ENCODE data around the gene ZNF516. TPM values are rescaled to one million over a fixed set of nuclear protein-coding genes. Genes with fewer than 3 reads are reported as not detected.

The ZNF516 gene
- polyA plus RNA-seq, 4 donors = 43.0 to 46.5 (median 44.5) TPM

DNA sequence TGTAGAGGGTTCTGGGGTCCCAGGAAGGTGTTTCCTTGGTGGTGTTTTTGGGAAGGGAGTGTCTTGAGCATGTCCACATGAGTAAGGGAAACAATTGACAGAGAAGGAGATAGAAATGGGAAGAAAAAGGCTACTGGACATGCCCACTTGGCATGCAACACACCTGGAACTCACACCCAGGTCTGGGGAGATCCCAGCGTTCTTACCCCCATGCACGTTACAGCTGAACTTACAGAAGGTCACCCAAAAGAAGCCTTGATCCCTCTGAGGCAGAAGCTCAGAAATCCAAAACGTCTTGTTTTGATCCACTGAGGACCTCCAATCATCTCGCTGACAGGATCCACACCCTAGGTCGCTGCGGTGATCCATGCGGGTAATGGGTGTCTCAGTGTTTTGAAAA, 142.0 kb downstream of the ZNF516 start:
- no peak for DNase-seq (ENCODE audit: low read depth in 4 of 4, low spot score in 3 of 4)

DNA sequence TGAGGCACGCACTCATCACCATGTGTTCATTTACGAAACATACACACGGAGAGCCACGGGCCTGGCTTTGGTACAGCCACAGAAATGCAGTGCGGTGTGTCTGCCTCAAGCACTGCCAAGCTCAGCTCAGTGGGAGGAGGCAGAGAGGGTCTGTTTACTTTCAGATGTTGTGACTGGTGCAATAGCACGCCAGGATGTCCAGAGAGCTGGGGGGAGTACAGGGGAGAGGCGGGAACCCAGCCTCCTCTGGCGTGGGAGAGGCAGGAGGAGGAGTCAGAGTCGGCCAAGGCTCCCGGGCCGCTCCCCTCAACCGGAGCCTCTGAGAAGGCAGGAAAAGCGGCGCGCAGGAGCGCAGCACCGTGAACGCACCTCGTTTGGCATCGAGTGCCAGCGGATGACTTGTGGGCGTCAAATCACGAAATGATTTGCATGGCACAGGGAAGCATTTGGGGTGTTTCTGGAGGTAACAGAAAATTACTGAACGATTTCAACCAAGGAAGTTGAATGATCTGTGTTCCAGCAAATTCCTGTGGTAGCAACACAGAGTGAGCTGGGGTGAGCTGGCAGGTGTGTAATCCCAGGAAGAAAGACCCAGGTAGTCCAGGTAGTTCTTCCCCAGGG, 143.0 kb downstream of the ZNF516 start:
- peak; percentile 37 to 73 (median 54) for DNase-seq (ENCODE audit: low read depth in 4 of 4, low spot score in 3 of 4)

DNA sequence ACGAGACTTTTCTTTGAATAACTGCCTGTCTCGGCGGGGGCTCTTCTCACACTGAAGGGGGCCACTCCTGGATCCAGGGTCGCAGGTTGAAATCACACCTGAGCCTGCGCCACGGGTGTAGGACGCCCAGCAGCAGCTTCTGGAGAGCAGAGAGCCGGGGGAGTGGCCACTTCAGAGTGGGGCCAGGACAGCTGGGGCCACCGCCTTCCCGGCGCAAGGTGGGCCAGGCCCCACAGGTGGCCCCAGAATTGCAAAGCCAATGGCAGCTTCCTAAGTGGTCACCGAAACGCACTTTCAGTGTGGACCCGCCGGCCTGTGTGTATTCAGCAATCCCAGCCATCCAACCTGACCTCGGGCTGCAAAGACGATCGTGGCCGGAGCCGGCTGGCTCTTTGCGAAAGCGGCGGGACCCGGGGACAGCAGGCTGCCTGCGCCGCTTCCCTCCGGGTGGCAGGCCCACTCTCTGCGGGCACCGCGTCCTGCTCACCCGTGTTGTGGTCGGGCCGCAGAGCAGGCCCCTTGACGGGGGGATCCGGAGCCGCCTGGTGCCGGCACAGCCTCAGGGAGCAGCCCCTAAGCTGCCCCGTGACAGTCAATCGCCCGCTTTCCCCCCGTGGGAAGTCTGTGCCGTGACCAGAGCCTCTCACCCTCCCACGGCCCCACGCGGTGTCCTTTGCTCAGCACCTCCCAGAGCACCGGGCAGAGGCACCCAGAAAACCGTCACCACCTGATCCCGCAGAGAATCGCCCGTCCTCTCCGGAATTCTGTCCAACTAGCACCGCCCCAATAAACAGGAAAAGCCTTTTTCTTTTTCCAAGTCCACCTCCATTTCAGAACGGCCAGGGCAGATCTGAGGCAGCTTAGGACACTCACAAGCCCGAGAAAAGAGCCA, 144.7 kb downstream of the ZNF516 start:
- no peak for DNase-seq (ENCODE audit: low read depth in 4 of 4, low spot score in 3 of 4)

DNA sequence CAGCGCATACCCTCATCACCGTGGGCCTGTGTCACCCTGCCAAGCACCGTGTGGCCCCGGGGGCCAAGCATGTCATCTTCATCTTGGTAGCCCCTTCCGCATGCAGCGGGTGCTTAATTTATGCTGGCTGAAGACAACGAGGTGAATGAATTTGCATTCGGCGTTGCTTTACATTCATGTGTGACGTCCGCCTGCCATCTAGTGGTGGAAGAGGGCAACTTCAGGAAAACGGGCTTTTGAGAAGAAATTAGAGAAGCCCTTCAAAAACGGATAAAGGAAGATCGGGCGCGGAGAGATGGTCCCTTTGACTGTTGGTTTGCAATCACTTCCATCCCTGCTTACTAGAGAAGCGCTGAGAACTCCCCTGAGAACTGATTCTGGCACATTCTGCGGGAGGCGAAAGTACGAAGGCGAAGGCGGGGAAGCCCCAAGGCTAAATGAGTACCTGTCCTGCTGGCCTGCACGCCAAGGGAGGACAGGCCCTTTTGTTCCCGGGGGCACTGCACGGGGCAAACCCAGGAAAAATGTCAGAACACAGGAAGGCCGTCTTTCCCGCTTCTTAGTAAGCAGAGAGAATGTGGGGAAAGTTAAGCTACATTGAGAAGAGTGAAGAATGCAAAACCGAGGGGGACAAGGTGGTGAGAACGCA, 145.9 kb downstream of the ZNF516 start:
- peak; percentile 65 to 72 (median 68) for DNase-seq (ENCODE audit: low read depth in 4 of 4, low spot score in 3 of 4)

DNA sequence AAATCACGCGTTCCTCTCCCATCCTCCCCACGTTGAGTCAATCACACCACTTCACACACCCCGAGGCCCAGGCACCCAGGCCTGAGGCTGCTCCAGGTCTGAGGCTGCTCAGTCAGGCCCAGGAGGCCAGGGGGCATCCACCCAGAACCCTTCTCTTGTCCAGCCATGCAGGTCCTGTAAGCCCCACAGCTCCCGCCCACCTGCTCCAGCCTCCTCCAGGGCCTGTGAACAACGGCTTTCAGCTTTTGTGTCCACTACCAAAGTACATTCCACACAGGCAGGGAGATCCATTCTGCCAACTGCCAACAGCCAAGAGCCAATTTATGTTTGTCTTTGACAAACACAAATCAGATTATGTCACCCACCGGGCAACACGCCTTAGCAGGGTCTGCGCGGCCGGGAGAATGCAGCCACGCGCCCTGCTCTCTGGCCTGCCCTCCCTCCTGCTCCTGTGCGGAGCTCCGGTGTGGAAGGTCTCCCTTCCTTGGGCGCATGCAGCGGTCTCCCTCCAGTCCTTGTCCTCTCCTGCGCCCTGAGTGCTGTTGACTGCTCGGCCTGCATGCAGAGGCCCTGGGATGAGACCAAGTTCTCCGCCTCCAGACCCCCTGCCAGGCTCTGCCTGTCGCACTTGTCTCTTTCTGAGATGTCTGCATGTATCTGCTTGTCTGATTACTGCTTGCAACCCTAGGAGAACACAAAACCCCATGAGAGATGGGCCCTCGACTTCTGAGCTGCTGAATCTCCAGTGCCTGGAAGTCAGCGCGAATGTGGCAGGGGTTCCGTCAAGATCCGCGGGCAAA, 146.6 kb downstream of the ZNF516 start:
- DNase-seq (ENCODE audit: low read depth in 4 of 4, low spot score in 3 of 4) = no peak

DNA sequence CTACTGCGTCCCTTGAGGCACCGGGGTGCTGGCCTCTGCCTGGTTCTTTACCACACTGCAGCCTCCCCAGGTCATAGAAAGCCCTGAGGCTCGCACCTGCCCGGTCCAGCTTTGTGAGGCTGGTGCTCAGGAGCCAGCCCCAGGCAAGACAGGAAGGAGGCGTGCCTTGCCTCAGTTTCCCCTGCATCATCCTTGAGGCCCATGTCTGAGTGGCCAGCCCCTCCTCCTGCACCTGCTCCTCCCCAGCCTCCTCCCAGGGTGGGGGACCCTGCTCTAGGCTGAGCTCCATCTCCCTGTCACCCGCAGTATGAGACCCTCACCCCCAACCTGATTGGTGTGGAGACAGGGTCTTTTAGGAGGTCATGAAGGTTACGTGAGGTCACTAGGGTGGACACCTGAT, 147.7 kb downstream of the ZNF516 start:
- DNase-seq (ENCODE audit: low read depth in 4 of 4, low spot score in 3 of 4) = no peak

DNA sequence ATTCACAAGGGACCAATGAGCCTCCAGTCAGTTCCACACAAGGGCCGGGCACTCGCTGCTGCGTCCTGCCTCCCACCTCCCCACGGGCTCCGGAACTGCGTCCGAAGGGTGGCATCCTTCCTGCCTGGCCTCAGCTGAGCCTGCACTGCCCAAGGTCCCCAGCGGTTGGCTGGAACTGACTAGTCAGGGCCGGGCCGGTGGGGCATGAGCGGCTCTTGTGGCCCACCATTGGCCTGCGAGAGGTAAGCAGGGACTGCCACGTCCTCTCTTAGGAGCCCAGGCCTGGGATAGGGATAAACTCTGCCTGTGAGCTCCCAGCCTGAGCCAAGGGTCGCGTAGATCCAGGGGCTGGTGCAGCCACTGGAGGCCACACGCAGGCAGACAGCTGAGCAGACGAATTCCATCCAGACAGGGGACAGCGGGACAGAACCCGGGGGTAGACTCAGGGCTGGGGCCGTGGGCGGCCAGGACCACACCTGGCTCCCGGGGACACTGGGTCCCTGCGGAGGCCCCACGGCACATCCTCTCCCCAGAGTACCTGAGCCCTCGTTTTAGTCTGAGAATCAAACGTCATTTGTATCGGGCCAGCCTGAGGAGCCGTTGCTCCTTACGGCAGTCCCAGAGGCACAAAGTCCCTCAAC, 148.4 kb downstream of the ZNF516 start:
- no peak for DNase-seq (ENCODE audit: low read depth in 4 of 4, low spot score in 3 of 4)

DNA sequence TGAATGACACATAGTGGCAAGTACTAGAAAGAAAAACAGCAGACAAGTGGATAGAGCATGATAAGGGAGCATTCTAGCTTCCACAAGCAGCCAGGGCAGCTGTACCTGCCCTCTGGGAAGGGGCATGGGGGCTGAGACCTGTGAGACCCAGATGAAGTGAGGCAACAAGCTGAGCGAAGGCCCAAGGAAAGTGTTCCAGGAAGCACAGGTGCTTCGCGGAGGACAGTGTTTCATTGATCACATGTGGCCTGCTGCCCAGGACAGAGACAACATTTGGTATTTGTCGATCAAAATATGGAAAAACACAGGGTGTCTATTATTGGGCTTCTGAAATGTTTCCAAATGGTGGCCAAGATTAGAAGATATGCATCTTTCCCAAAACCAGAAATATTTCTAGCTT, 149.1 kb downstream of the ZNF516 start:
- DNase-seq (ENCODE audit: low read depth in 4 of 4, low spot score in 3 of 4) = no peak

DNA sequence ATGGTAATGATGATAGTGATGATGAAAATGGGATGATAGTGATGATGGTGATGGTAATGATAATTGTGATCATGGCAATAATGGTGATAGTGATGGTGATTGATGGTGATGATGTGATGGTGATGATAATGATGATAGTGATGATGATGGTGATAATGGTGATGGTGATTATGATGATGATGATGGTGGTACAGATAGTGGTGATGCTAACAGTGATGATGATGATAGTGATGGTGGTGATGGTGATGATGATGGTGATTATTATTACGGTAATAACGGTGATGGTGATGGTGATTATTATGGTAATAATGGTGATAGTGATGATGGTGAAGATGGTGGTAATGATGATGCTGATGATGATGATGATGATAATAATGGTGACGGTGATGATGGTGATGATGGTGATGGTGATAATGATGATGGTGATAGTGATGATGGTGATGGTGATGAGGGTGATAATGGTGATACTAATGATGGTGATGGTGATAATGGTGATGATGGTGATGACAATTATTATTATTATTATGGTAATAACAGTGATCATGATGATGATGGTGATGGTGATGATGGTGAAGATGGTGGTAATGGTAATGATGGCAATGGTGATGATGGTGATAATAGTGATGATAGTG, 151.0 kb downstream of the ZNF516 start:
- no peak for DNase-seq (ENCODE audit: low read depth in 4 of 4, low spot score in 3 of 4)

DNA sequence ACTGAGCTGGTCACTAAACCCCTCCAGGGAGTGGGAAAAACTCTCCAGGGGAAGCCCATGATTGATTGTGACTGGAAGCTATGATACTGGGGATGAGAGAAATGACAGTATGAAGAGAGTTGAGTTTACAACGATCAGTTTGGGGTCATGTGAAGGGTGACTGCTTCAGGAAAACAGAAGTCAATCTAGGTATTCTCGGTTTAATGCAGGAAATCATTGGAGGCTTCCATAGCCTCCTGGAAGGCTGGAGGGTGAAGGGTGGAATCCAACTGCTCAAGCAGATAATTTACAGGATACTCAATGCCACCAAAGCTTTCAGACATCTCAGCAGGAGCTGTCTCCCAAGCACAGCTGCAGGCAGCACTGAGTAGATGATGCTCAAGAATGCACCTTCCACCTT, 154.6 kb downstream of the ZNF516 start:
- no peak for DNase-seq (ENCODE audit: low read depth in 4 of 4, low spot score in 3 of 4)

DNA sequence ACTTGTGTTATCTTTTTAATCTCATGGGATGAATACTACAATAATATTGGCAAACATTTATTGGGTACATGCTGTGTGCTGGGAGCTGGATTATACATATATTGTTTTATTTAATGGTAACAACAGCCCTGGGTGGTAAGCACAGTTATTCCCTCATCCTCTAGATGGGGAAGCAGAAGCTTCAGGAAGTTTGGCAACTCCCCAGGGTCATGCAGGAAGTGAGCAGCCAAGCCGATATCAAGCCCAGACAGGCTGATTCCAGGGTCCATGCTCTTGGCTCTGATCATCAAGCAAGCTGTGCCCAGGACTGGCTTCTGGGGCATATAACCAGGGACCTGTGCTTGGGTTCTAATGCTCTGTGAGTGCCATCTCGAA, 155.8 kb downstream of the ZNF516 start:
- DNase-seq (ENCODE audit: low read depth in 4 of 4, low spot score in 3 of 4) = no peak

DNA sequence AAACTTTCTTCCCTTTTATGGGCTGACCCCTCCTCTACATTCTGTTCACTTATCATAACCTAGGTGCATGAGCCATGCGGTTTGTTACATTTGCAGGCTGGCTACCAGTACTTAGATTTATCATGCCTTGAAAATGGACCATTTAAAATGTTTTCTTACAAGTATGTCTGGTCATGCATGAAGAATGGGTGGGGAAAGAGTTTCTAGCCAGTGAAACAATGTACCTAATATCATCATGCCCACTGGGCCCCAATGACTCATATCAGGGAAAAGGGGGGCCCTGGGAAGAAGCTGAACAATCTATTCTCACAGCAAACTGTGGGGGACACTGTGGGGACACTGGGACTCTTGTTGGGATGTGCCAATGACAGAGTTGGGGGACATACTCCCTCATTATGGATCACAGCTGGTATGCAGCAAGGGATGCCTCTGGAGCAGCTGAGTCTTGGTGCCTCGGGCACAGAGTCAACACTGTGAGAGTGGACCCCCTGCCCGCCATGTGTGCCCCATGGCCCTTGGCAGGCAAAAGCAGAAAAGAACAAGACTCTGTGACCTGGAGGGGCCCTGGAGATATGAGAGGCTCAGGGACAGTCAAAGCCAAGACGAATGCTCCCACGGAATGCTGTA, 156.3 kb downstream of the ZNF516 start:
- DNase-seq (ENCODE audit: low read depth in 4 of 4, low spot score in 3 of 4) = no peak

DNA sequence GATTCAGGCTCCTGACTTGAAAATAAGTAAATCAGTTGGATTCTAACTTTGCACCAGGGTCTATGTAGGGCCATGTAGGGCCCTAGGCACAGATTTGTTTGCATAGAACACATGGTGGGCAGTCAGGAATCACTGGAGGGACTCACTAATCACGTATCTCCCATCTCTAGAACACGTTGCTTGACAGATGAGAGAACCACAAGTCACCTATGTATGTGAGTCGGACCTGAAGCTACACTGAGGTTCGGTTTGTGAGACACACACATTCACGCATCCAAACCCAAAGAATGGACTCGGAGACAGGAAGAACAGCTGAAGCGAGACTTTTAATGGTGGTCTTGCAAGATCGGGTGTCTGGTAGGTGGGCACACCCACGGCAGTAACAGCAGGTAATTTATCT, 157.0 kb downstream of the ZNF516 start:
- no peak for DNase-seq (ENCODE audit: low read depth in 4 of 4, low spot score in 3 of 4)

DNA sequence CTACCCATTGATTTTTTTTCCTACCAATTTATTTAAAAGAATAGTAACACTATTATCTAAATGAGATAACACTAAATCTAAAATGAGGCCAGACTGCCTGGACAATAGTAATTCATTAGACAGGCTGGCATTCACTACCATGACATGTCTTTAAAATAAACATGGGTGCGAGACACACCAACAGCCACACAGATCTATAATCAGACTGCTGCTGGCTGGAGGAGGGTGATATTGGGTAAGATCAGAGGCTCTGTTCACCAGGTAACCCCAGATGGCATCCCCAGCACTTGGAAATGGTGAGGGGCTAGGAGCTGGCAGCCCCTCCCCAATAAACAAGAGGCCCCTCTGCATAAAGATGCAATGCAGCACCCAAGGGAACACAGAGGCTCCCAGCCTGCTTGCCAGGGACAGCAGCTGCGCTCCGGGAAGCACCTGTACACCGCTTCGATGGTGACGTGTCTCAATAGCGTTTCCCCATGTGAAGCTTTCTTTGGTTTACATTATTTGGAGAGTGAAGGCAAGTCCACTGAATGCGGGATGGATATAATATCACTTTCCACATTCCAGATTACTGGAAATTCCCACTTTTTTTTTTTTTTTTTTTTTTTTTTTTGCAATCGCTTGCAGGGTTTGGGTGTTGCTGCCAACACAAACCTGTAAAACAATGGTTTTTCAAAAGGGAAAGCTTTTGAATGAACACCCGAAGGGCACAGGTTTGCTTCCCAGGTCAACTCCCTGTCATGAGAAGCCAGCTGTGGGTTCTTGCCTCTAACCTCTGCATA, 159.0 kb downstream of the ZNF516 start:
- no peak for DNase-seq (ENCODE audit: low read depth in 4 of 4, low spot score in 3 of 4)

DNA sequence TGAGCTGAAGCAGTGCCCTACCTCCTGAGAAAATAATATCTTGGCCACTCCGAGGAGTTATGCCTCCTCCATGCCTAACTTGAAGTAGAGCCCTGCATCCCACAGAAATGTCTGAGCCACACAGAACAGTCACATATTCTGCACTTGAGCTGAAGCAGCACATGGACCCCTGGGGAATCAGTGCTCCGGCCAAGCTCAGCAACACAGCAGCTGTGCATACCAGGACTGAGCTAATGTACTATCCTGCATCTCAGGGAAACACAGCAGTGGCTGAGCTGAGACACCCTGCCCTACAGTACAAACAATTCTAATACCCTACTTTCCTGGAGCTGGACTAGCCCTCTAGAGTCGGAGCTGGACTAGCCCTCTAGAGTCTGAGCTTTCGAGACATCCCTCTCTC, 166.9 kb downstream of the ZNF516 start:
- no peak for DNase-seq (ENCODE audit: low read depth in 4 of 4, low spot score in 3 of 4)

DNA sequence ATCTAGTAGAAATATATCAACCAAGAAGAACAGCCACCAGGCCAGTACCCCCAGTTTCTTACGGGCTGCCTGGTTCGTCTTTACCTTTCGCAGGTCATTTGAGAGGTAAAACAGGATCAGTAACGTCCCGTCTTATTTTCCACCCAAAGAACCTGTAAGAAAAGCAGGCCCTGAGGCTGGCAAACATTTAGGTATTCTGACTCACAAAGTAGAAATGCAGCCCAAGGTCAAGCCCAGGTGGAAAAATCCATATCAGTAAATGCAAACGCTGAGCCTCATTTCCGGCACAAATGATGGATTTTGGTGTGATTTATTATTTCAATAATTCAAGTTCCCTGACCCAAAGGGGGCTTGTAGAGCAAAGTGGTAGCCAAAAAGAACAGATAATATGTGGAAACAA, 171.2 kb downstream of the ZNF516 start:
- DNase-seq (ENCODE audit: low read depth in 4 of 4, low spot score in 3 of 4) = no peak

DNA sequence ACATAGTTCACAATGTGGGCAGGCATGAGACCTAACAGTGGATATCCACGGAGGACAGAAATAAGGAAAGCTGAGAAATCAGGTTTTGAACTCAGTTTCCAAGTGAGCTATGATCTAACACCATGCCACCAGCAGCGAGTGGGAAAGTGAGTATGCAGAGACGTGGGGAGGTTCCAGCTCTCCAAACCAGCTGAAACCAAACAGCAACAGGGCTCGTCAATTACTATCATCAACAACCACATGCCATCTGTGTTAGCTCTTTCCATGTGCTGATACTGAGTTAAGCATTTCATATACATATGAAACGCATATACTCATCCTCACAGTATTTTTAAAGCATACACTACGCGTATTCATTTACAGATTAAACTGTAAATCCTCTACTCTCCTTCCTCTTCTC, 172.4 kb downstream of the ZNF516 start:
- DNase-seq (ENCODE audit: low read depth in 4 of 4, low spot score in 3 of 4) = no peak

DNA sequence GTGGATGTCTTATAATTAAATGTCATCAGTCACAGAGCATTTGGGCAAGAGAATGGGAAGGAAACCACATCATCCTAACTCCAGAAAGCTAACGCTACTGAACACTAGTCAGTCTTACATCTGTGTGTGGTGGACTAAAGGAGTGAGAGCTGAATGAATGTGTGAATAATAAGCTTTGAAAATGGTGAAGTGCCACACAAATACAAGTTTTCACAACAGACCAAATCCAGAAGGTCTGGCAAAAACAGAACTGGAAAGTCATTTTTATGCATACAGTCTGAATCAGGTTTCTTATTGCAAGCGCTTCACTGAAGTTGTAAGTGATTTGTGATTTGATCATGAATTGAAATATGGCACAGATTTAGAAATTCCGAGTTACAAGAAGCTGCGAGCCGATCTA, 175.7 kb downstream of the ZNF516 start:
- DNase-seq (ENCODE audit: low read depth in 4 of 4, low spot score in 3 of 4) = no peak

DNA sequence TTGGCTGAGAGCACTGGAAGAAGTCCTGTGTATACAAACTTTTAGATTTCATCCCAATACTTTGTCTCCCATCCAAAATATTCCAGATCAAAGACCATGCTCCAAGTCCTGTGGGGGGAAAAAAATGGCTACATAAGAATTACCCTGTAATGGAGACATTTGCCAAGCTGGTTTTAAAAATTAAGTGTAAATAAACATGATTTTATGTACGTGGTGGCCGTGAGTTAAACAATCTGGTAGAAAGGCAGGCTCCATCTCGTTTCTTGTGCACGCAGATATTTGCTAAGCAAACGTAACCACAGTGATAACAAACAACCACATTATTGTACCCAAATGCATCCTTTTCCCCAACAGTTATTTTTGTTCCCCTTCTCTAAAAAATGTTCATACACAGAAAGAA, 176.4 kb downstream of the ZNF516 start:
- DNase-seq (ENCODE audit: low read depth in 4 of 4, low spot score in 3 of 4) = peak in 1 of 4 donors; percentile 7

All from right renal pelvis (tissue), 4 donors.